NCI-H748 (cell line): ENCODE measurements around the gene SPEM1.
A peak's percentile ranks its signal among the peaks of the same experiment; 100 is the strongest.

Experiments
- DNase-seq: peaks from one replicate; lab custom pipeline; 2025; ENCODE audit not compliant: unreplicated experiment; lab: John Stamatoyannopoulos, UW

Gene SPEM1

GRCh38 chr17:7398612-7399011 lies 21.5 kb upstream of the SPEM1 start:
- no peak for DNase-seq

GRCh38 chr17:7403043-7403726 lies 16.9 kb upstream of the SPEM1 start:
- peak; percentile 78 for DNase-seq

- DNase-seq: peak; percentile 93
Measured at GRCh38 chr17:7403727-7403976, 16.5 kb upstream of the SPEM1 start.

GRCh38 chr17:7403977-7404736 lies 16.0 kb upstream of the SPEM1 start, which contains the start of gene TMEM256:
Gene TMEM256 (minus strand): TSS chr17:7404097. CDS start chr17:7404084, 13 bp downstream.
- DNase-seq: peak; percentile 100

GRCh38 chr17:7404737-7405349 lies 15.3 kb upstream of the SPEM1 start:
- DNase-seq: no peak

- DNase-seq: peak; percentile 51
Measured at GRCh38 chr17:7405350-7406234, 14.5 kb upstream of the SPEM1 start.

GRCh38 chr17:7406235-7406825 lies 13.8 kb upstream of the SPEM1 start:
- peak; percentile 32 for DNase-seq

GRCh38 chr17:7407082-7407481 lies 13.0 kb upstream of the SPEM1 start:
- DNase-seq: no peak

GRCh38 chr17:7407485-7408251 lies 12.5 kb upstream of the SPEM1 start, which contains the start of gene NLGN2:
Gene NLGN2 (plus strand): TSS chr17:7407845. CDS start chr17:7408256, 411 bp downstream.
- DNase-seq: no peak

- DNase-seq: no peak
Measured at GRCh38 chr17:7408252-7408727, 11.8 kb upstream of the SPEM1 start.

GRCh38 chr17:7408863-7409262 lies 11.3 kb upstream of the SPEM1 start:
- no peak for DNase-seq

- no peak for DNase-seq
Measured at GRCh38 chr17:7409716-7410115, 10.4 kb upstream of the SPEM1 start.

GRCh38 chr17:7410634-7411426 lies 9.3 kb upstream of the SPEM1 start:
- no peak for DNase-seq

- no peak for DNase-seq
Measured at GRCh38 chr17:7411427-7411750, 8.7 kb upstream of the SPEM1 start.

- no peak for DNase-seq
Measured at GRCh38 chr17:7413346-7413985, 6.7 kb upstream of the SPEM1 start.

GRCh38 chr17:7414837-7415236 lies 5.3 kb upstream of the SPEM1 start:
- no peak for DNase-seq

- no peak for DNase-seq
Measured at GRCh38 chr17:7415784-7416183, 4.3 kb upstream of the SPEM1 start.

- DNase-seq: no peak
Measured at GRCh38 chr17:7416323-7416722, 3.8 kb upstream of the SPEM1 start.
